ES-I3 (cell line): ENCODE results near the gene ORAI3.
A peak's percentile ranks its signal among the peaks of the same experiment; 100 is the strongest.

Experiments used
- H3K36me3 ChIP-seq: 2 replicates; pipeline ENCODE4 v1.6.1; 2013; ENCODE audit warnings: mild to moderate bottlenecking, low read length, control low read depth, moderate library complexity; ENCODE audit not compliant: insufficient read depth
- H3K4me1 ChIP-seq: 2 replicates; pipeline ENCODE4 v1.6.1; 2013; ENCODE audit warnings: mild to moderate bottlenecking, control low read depth, low read length; ENCODE audit not compliant: insufficient read depth
- H3K9ac ChIP-seq: 2 replicates; pipeline ENCODE4 v1.6.1; 2013; ENCODE audit warnings: low read depth, mild to moderate bottlenecking, low read length, moderate library complexity
- H3K9me3 ChIP-seq: 2 replicates; pipeline ENCODE4 v1.6.1; 2013; ENCODE audit warnings: mild to moderate bottlenecking, low read length, moderate library complexity; ENCODE audit not compliant: control insufficient read depth, insufficient read depth

The ORAI3 gene

GRCh38 chr16:30948667-30949649 is at the start of gene ORAI3:
ORAI3 (plus strand) TSS chr16:30949068; CDS start chr16:30949290, 222 bp downstream.
- Histone ChIP-seq H3K4me1 (peaks cover 12% of the 10 kb centered on the region; the same call in 1 of the 2 replicates), H3K36me3 (no peaks in the 10 kb centered on the region), H3K9me3 (no peaks in the 10 kb centered on the region), H3K9ac (peak within 1 kb of the TSS; percentile 93)

- Histone ChIP-seq H3K4me1 (peaks cover 11% of the 10 kb centered on the region), H3K9ac (no peak overlapping the region), H3K9me3 (no peaks in the 10 kb centered on the region), H3K36me3 (no peaks in the 10 kb centered on the region)
Measured at GRCh38 chr16:30899794-30900193, 49.1 kb upstream of the ORAI3 start.

DNA sequence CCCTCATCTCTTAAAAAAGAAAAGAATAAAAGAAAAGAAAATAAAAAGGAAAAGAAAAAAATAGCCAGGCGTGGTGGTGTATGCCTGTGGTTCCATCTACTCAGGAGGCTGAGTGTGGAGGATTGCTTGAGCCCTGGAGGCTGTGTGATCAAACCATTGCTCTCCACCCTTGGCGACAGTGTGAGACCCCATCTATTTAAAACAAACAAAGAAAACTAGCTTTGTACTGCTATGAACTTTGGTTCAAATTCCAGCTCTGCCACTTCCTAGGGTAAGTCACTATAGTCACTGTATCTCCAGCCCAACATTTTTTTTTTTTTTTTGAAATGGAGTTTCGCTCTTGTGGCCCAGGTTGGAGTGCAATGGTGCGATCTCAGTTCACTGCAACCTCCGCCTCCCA is 48.3 kb upstream of the ORAI3 start:
- Histone ChIP-seq H3K36me3 (no peaks in the 10 kb centered on the region), H3K4me1 (peaks cover 6% of the 10 kb centered on the region), H3K9me3 (no peaks in the 10 kb centered on the region), H3K9ac (no peak overlapping the region)

DNA sequence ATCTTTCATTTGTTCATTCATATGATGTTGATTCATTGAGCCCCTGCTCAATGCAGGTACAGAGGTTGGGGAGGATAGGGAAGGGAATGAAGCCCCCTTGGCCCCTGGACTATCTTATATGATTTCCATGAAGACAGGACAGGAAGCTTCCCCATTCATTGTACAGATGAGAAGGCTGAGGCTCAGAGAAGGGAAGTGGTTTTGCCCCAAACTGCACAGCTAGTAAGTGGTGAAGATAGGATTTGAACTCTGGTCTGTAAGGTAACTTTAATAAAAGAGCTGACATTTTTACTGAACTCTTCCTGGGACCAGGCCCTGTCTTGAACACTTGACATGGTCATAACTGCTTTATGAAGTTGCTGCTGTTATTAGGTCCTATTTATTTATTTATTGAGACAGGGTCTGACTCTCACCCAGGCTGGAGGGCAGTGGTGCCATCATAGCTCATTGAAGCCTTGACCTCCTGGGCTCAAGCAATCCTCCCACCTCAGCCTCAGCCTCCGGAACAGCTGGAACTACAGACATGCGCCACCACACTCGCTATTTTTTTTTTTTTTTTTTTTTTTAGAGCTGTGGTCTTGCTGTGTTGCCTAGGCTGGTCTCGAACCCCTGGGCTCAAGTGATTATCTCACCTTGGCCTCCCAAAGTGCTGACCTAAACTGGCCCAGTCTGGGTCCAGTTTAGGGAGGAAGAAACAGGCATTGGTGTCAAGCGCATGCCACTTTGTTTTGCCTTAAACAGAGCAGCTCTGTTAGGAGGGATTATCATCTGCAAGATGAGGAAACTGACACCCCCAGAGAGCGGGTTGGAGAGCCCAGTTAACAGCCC is 47.5 kb upstream of the ORAI3 start:
- no peaks in the 10 kb centered on the region for H3K36me3 ChIP-seq
- H3K9ac ChIP-seq: peak overlapping the region; percentile 69
- H3K4me1 ChIP-seq: peaks cover 6% of the 10 kb centered on the region; the same call in 1 of the 2 replicates
- H3K9me3 ChIP-seq: no peaks in the 10 kb centered on the region

DNA sequence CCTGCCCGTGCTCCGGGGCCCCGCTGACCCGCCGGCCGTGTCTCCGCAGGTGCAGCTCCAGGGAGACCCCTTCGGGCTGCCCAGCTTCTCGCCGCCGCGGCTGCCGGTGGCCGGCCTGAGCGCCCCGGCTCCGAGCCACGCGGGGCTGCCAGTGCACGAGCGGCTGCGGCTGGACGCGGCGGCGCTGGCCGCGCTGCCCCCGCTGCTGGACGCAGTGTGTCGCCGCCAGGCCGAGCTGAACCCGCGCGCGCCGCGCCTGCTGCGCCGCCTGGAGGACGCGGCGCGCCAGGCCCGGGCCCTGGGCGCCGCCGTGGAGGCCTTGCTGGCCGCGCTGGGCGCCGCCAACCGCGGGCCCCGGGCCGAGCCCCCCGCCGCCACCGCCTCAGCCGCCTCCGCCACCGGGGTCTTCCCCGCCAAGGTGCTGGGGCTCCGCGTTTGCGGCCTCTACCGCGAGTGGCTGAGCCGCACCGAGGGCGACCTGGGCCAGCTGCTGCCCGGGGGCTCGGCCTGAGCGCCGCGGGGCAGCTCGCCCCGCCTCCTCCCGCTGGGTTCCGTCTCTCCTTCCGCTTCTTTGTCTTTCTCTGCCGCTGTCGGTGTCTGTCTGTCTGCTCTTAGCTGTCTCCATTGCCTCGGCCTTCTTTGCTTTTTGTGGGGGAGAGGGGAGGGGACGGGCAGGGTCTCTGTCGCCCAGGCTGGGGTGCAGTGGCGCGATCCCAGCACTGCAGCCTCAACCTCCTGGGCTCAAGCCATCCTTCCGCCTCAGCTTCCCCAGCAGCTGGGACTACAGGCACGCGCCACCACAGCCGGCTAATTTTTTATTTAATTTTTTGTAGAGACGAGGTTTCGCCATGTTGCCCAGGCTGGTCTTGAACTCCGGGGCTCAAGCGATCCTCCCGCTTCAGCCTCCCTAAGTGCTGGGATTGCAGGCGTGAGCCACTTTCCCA is 46.6 kb upstream of the ORAI3 start:
- Histone ChIP-seq H3K9ac (peak overlapping the region; percentile 69), H3K4me1 (peaks cover 6% of the 10 kb centered on the region; the same call in 1 of the 2 replicates), H3K9me3 (no peaks in the 10 kb centered on the region), H3K36me3 (no peaks in the 10 kb centered on the region)

GRCh38 chr16:30903002-30903401 is 45.9 kb upstream of the ORAI3 start:
- Histone ChIP-seq H3K36me3 (no peaks in the 10 kb centered on the region), H3K9ac (peak overlapping the region; percentile 69; the same call in 1 of the 2 replicates), H3K9me3 (no peaks in the 10 kb centered on the region), H3K4me1 (peaks cover 6% of the 10 kb centered on the region; the same call in 1 of the 2 replicates)

DNA sequence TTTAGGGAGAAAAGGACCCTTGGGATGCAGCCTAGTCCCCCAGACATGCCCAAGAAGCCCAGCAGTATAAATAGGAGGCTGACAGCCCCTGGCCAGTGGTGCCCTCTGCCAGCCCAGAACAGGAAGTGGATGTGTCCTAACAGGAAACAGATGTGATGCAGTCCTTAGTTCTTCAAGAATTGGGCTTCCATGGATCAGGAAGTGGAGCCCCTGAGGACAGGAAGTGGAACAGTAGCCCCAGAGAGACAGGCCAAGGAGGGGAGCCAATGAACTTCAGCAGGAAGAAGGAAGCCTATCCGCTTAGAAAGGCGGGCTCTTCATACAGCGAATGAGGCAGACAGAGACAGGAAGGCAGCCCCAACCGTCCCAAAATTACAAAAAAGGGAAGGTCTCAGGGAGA is 45.3 kb upstream of the ORAI3 start:
- Histone ChIP-seq H3K36me3 (no peaks in the 10 kb centered on the region), H3K9ac (no peak overlapping the region), H3K9me3 (no peaks in the 10 kb centered on the region), H3K4me1 (peaks cover 6% of the 10 kb centered on the region; the same call in 1 of the 2 replicates)

GRCh38 chr16:30904114-30904780 is 44.6 kb upstream of the ORAI3 start:
- Histone ChIP-seq H3K9ac (no peak overlapping the region), H3K36me3 (no peaks in the 10 kb centered on the region), H3K4me1 (peaks cover 6% of the 10 kb centered on the region; the same call in 1 of the 2 replicates), H3K9me3 (no peaks in the 10 kb centered on the region)

GRCh38 chr16:30907064-30907463 is 41.8 kb upstream of the ORAI3 start:
- Histone ChIP-seq H3K4me1 (peaks cover 6% of the 10 kb centered on the region; the same call in 1 of the 2 replicates), H3K9me3 (no peaks in the 10 kb centered on the region), H3K36me3 (no peaks in the 10 kb centered on the region), H3K9ac (no peak overlapping the region)

- Histone ChIP-seq H3K9me3 (no peaks in the 10 kb centered on the region), H3K9ac (no peak overlapping the region), H3K4me1 (no peaks in the 10 kb centered on the region; the same call in 1 of the 2 replicates), H3K36me3 (no peaks in the 10 kb centered on the region)
Measured at GRCh38 chr16:30910427-30911029, 38.3 kb upstream of the ORAI3 start.

GRCh38 chr16:30912794-30913412 is 36.0 kb upstream of the ORAI3 start:
- no peaks in the 10 kb centered on the region for H3K9me3 ChIP-seq
- peaks cover 3% of the 10 kb centered on the region; the same call in 1 of the 2 replicates for H3K4me1 ChIP-seq
- no peak overlapping the region for H3K9ac ChIP-seq
- no peaks in the 10 kb centered on the region for H3K36me3 ChIP-seq

DNA sequence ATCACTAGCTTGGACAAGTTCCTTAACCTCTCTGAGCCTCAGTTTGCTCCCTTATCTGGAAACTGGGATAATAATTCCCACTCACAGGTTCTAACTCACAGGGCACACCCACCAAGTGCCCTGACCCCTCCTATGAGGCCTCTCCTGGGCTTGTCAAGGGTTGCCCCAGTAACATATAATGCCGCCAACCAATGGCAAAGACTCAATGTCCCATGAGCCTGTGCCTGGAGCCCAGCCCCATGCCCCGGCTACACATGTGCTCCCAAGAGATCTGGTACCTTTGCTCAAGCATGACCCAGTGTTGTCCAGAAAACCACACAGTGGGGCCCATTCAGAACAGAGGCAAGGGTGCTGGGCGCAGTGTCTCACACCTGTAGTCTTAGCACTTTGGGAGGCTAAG is 34.0 kb upstream of the ORAI3 start:
- Histone ChIP-seq H3K36me3 (no peaks in the 10 kb centered on the region), H3K9me3 (no peaks in the 10 kb centered on the region), H3K4me1 (peaks cover 3% of the 10 kb centered on the region; the same call in 1 of the 2 replicates), H3K9ac (no peak overlapping the region)
